Measurements from ENCODE around the gene LRRC8B.

DNA sequence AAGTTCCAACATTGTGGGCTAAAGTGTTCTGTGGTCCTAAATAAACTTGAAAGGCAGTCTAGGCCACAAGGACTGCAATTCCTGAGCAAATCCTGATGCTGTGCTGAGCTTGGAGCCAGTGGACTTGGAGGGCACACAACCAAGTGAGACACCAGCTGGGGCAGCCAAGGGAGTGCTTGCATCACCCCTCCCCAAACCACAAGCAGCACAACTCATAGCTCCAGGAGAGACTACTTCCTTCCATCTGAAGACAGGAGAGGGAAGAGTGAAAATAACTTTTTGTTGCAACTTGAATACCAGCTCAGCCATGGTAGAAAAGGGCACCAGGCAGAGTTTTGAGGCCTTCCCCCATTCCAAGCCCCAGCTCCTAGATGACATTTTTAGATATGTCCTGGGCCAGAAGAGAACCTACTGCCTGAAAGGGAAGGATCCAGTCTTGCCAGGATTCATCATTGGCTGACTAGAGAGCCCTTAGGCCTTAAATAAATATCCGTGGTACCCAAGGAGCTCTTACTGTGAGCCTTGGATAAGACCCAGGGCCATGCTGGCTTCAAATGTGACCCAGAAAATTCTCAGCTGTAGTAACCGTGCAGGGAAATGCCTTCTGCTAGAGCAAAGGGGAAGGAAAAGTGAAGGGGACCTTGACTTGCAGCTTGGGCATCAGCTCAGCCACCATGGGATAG, 35.4 kb upstream of the LRRC8B start:
- TF ChIP-seq CTCF (IDR thresholded peaks at IDR 0.05) (no peak), POLR2A (IDR thresholded peaks at IDR 0.05) (no peak), POLR2AphosphoS5 (IDR thresholded peaks at IDR 0.05) (no peak), EP300 (IDR thresholded peaks at IDR 0.05; ENCODE audit: low read depth) (no peak)
